HepG2 (cell line): ENCODE measurements around the gene SREBF1. TPM values are rescaled to one million over a fixed set of nuclear protein-coding genes. Genes with fewer than 3 reads are reported as not detected.
A peak's percentile ranks its signal among the peaks of the same experiment; 100 is the strongest.

ENCODE experiments used
- ATM ChIP-seq: fragments of 450-650 bp; IDR thresholded peaks from 2 replicates; pipeline ENCODE4 v1.7.1; 2017; ENCODE audit warnings: mild to moderate bottlenecking, borderline replicate concordance
- CBX2 ChIP-seq, 2 experiments: fragments of 200-600 bp in 1 of 2; sonication (generic); formaldehyde crosslinking in 1 of 2; IDR thresholded peaks; 2 replicates each; pipeline versions ENCODE4 v1.7.0 to v1.8.1; 2018 to 2022; ENCODE audit warnings: low read depth in 2 of 2, low read length in 1 of 2, mild to moderate bottlenecking in 1 of 2, missing genetic modification reagents in 1 of 2
- ELF3 ChIP-seq: IDR thresholded peaks from 2 replicates; pipeline ENCODE4 v1.6.1; 2016; ENCODE audit warnings: missing genetic modification reagents, missing compliant biosample characterization
- MEIS2 ChIP-seq: sonication (generic); formaldehyde crosslinking; IDR thresholded peaks from 2 replicates; pipeline ENCODE4 v1.9.0; 2021; ENCODE audit warnings: mild to moderate bottlenecking, missing genetic modification reagents
- NFE2L2 ChIP-seq: fragments of 150-350 bp; IDR thresholded peaks from 2 replicates; pipeline ENCODE4 v1.6.1; 2014; ENCODE audit warnings: low read length
- RORA ChIP-seq: sonication (generic); formaldehyde crosslinking; IDR thresholded peaks from 2 replicates; pipeline ENCODE4 v1.5.0; 2020; ENCODE audit warnings: mild to moderate bottlenecking, missing genetic modification reagents, moderate library complexity
- TGIF2 ChIP-seq: IDR thresholded peaks from 2 replicates; pipeline ENCODE4 v1.6.1; 2016; ENCODE audit warnings: control low read depth, missing compliant biosample characterization
- YEATS2 ChIP-seq: sonication (generic); formaldehyde crosslinking; IDR thresholded peaks from 2 replicates; pipeline ENCODE4 v1.4.0; 2020; ENCODE audit warnings: missing genetic modification reagents, borderline replicate concordance
- ZNF17 ChIP-seq: sonication (generic); formaldehyde crosslinking; IDR thresholded peaks from 2 replicates; pipeline ENCODE4 v1.5.0; 2020; ENCODE audit warnings: mild to moderate bottlenecking, missing genetic modification reagents
- ZNF180 ChIP-seq: sonication (generic); formaldehyde crosslinking; IDR thresholded peaks from 2 replicates; pipeline ENCODE4 v1.4.0; 2020; ENCODE audit warnings: low read depth, missing genetic modification reagents, borderline replicate concordance
- ZNF24 ChIP-seq: fragments of 450-650 bp; IDR thresholded peaks from 2 replicates; pipeline ENCODE4 v1.6.1; 2017; ENCODE audit warnings: antibody characterized with exemption, mild to moderate bottlenecking
- ZNF629 ChIP-seq: sonication (generic); formaldehyde crosslinking; conservative IDR thresholded peaks from 2 replicates; pipeline ENCODE4 v1.5.0; 2020; ENCODE audit warnings: missing genetic modification reagents
- polyA plus RNA-seq, 8 experiments: library from polyadenylated mRNA; depleted of rRNA in 3 of 8; stranded (reverse) in 7 of 8; unstranded in 1 of 8; fragments of >200 nt; fragmentation: Illumina TruSeq in 4 of 8; extraction: Trizol in 4 of 8; gene quantifications; 2 replicates each; pipeline versions ENCODE4 v1.2.1 to v1.2.3, GENCODE V29; 2011 to 2016; ENCODE audit warnings: low read depth in 4 of 8, missing spikeins in 1 of 8, mixed read lengths in 1 of 8; ENCODE audit not compliant: insufficient read depth in 1 of 8
- total RNA-seq, 5 experiments: library from RNA; depleted of rRNA; stranded (reverse); fragments of >200 nt; fragmentation: Illumina TruSeq; extraction: Trizol; gene quantifications; 2 replicates each; pipeline ENCODE4 v1.2.3, GENCODE V29; 2016; ENCODE audit warnings: low read depth in 1 of 5
- TF ChIP-seq, protein P1 (sequence below): sonication (generic); formaldehyde crosslinking; conservative IDR thresholded peaks from 2 replicates; pipeline ENCODE4 v1.4.0; 2020; ENCODE audit warnings: missing genetic modification reagents
- TF ChIP-seq, protein P2 (sequence below): IDR thresholded peaks from 2 replicates; pipeline ENCODE4 v1.6.1; 2016; ENCODE audit warnings: low read depth, control low read depth
- TF ChIP-seq, protein P3 (sequence below): sonication (generic); formaldehyde crosslinking; IDR thresholded peaks from 2 replicates; pipeline ENCODE4 v1.8.1; 2023; ENCODE audit warnings: missing genetic modification reagents, inconsistent platforms, borderline replicate concordance
- TF ChIP-seq, protein P4 (sequence below), 2 experiments: fragments of 450-650 bp in 1 of 2; sonication (generic) in 1 of 2; formaldehyde crosslinking; IDR thresholded peaks; 2 replicates each; pipeline versions ENCODE4 v1.5.0 to v1.8.0; 2020 to 2022; ENCODE audit warnings: mild to moderate bottlenecking in 1 of 2, missing genetic modification reagents in 1 of 2
- TF ChIP-seq, protein P5 (sequence below): sonication (generic); formaldehyde crosslinking; IDR thresholded peaks from 2 replicates; pipeline ENCODE4 v1.4.0; 2020; ENCODE audit warnings: mild to moderate bottlenecking, low read depth, missing genetic modification reagents
- TF ChIP-seq, protein P6 (sequence below), 2 experiments: sonication (generic) in 1 of 2; formaldehyde crosslinking in 1 of 2; IDR thresholded peaks; 2 replicates each; pipeline versions ENCODE4 v1.5.1 to v1.6.1; 2011 to 2020; ENCODE audit warnings: borderline replicate concordance in 1 of 2, low read depth in 1 of 2, low read length in 1 of 2, mild to moderate bottlenecking in 1 of 2, missing genetic modification reagents in 1 of 2, moderate library complexity in 1 of 2

The SREBF1 gene
- total and polyA plus RNA-seq, 2 of the 13 experiments (the other 11 are each of a cell fraction or from before 2014, with no cell fraction given) = 34.3 to 38.0 TPM

DNA sequence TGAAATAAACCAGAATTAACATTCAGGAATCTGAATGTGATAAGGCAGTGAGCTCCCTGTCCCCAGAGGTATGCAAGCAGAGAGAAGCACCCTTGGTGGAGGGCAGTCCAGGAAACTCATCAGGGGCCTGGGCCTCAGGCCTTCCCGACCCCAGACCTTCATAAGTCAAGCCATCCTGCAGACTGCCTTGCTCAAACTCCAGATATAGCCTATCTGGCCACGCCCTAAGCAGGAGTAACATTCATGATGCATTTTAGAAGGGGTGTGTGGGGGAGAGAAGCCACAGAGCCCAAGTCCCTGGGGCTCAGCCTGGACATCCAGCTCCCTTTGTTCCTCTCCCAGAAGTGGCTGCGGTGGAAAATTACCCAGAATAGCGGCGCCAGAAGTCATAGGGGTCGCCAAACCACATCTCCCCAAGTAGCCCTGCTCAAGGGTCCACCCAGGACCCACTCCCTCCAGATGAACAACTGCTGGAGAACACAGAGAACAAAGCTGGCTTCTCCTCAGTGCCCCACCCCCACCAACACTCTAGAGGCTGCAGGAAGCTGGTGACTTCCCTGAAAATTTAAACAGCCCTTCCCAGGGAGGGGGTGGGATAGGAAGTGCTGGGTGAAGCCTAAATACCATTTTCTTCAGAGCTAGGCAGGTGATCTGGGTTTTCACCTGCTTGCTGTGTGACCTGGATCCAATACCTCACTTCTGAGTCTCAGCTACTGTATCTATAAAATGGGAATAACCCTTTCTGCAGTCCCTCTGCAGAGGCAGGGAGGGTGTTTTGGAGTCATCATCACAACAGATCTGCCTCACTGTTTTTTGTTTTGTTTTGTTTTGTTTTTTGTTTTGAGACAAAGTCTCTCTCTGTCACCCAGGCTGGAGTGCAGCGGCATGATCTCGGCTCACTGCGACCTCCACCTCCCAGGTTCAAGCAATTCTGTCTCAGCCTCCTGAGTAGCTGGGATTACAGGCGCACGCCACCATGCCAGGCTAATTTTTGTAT lies 1.5 kb upstream of the SREBF1 start (continued):
- TF ChIP-seq, protein P1, sequence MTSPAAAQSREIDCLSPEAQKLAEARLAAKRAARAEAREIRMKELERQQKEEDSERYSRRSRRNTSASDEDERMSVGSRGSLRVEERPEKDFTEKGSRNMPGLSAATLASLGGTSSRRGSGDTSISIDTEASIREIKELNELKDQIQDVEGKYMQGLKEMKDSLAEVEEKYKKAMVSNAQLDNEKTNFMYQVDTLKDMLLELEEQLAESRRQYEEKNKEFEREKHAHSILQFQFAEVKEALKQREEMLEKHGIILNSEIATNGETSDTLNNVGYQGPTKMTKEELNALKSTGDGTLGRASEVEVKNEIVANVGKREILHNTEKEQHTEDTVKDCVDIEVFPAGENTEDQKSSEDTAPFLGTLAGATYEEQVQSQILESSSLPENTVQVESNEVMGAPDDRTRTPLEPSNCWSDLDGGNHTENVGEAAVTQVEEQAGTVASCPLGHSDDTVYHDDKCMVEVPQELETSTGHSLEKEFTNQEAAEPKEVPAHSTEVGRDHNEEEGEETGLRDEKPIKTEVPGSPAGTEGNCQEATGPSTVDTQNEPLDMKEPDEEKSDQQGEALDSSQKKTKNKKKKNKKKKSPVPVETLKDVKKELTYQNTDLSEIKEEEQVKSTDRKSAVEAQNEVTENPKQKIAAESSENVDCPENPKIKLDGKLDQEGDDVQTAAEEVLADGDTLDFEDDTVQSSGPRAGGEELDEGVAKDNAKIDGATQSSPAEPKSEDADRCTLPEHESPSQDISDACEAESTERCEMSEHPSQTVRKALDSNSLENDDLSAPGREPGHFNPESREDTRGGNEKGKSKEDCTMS (CRISPR knock-in tag) = no peak
- TF ChIP-seq RORA (no peak), CBX2 (IDR thresholded peaks at IDR 0.05; ENCODE audit: low read depth, low read length) (no peak), CBX2 (CRISPR knock-in tag; IDR thresholded peaks at IDR 0.05; ENCODE audit: low read depth) (no peak), ZNF180 (no peak), ZNF629 (CRISPR knock-in tag) (peak; percentile 90), ZNF24 (no peak), TGIF2 (CRISPR knock-in tag) (no peak), NFE2L2 (no peak), ELF3 (CRISPR knock-in tag) (peak; percentile 76; the same call in 1 of the 2 replicates), YEATS2 (CRISPR knock-in tag) (no peak), ATM (no peak), MEIS2 (CRISPR knock-in tag) (no peak), ZNF17 (CRISPR knock-in tag) (no peak)
- TF ChIP-seq, protein P2, sequence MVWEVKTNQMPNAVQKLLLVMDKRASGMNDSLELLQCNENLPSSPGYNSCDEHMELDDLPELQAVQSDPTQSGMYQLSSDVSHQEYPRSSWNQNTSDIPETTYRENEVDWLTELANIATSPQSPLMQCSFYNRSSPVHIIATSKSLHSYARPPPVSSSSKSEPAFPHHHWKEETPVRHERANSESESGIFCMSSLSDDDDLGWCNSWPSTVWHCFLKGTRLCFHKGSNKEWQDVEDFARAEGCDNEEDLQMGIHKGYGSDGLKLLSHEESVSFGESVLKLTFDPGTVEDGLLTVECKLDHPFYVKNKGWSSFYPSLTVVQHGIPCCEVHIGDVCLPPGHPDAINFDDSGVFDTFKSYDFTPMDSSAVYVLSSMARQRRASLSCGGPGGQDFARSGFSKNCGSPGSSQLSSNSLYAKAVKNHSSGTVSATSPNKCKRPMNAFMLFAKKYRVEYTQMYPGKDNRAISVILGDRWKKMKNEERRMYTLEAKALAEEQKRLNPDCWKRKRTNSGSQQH (CRISPR knock-in tag) = no peak
- TF ChIP-seq, protein P3, sequence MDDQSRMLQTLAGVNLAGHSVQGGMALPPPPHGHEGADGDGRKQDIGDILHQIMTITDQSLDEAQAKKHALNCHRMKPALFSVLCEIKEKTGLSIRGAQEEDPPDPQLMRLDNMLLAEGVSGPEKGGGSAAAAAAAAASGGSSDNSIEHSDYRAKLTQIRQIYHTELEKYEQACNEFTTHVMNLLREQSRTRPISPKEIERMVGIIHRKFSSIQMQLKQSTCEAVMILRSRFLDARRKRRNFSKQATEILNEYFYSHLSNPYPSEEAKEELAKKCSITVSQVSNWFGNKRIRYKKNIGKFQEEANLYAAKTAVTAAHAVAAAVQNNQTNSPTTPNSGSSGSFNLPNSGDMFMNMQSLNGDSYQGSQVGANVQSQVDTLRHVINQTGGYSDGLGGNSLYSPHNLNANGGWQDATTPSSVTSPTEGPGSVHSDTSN = no peak
- TF ChIP-seq, protein P4, sequence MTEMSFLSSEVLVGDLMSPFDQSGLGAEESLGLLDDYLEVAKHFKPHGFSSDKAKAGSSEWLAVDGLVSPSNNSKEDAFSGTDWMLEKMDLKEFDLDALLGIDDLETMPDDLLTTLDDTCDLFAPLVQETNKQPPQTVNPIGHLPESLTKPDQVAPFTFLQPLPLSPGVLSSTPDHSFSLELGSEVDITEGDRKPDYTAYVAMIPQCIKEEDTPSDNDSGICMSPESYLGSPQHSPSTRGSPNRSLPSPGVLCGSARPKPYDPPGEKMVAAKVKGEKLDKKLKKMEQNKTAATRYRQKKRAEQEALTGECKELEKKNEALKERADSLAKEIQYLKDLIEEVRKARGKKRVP (CRISPR knock-in tag; IDR thresholded peaks at IDR 0.05) = no peak
- TF ChIP-seq, protein P5, sequence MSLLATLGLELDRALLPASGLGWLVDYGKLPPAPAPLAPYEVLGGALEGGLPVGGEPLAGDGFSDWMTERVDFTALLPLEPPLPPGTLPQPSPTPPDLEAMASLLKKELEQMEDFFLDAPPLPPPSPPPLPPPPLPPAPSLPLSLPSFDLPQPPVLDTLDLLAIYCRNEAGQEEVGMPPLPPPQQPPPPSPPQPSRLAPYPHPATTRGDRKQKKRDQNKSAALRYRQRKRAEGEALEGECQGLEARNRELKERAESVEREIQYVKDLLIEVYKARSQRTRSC (CRISPR knock-in tag) = no peak; the same call in 1 of the 2 replicates
- TF ChIP-seq, protein P6, sequence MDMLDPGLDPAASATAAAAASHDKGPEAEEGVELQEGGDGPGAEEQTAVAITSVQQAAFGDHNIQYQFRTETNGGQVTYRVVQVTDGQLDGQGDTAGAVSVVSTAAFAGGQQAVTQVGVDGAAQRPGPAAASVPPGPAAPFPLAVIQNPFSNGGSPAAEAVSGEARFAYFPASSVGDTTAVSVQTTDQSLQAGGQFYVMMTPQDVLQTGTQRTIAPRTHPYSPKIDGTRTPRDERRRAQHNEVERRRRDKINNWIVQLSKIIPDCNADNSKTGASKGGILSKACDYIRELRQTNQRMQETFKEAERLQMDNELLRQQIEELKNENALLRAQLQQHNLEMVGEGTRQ (IDR thresholded peaks at IDR 0.05; ENCODE audit: low read depth, low read length) = no peak
- TF ChIP-seq, protein P6 (CRISPR knock-in tag; IDR thresholded peaks at IDR 0.05; ENCODE audit: borderline replicate concordance) = no peak
